NT2/D1 (cell line): ENCODE results near the gene GNG8.
A peak's percentile ranks its signal among the peaks of the same experiment; 100 is the strongest.

Experiments used
- DNase-seq: peaks from one replicate; pipeline ENCODE4 v3.0.0-alpha.2; 2011; ENCODE audit warnings: low read depth, low spot score
- H3K27me3 ChIP-seq: 2 replicates; pipeline ENCODE4 v1.6.0; 2011; ENCODE audit warnings: mild to moderate bottlenecking; ENCODE audit not compliant: insufficient read length, insufficient read depth
- H3K36me3 ChIP-seq: 2 replicates; pipeline ENCODE4 v1.6.1; 2011; ENCODE audit warnings: mild to moderate bottlenecking, low read length, mixed read lengths; ENCODE audit not compliant: insufficient read depth, insufficient read length
- H3K4me1 ChIP-seq: 2 replicates; pipeline ENCODE4 v1.5.1; 2011; ENCODE audit not compliant: insufficient read depth, insufficient read length
- H3K4me3 ChIP-seq: 2 replicates; pipeline ENCODE4 v1.5.1; 2011; ENCODE audit warnings: low read depth; ENCODE audit not compliant: insufficient read length
- H3K9ac ChIP-seq: 2 replicates; pipeline ENCODE4 v1.6.0; 2011; ENCODE audit warnings: low read depth; ENCODE audit not compliant: insufficient read length
- H3K9me3 ChIP-seq: 2 replicates; pipeline ENCODE4 v1.5.1; 2011; ENCODE audit warnings: mild to moderate bottlenecking, low read length; ENCODE audit not compliant: insufficient read depth
- SUZ12 ChIP-seq: IDR thresholded peaks from 2 replicates; pipeline ENCODE4 v1.6.1; 2011; ENCODE audit not compliant: insufficient read length, insufficient read depth; ENCODE audit errors: extremely low read depth
- YY1 ChIP-seq: IDR thresholded peaks from 2 replicates; pipeline ENCODE4 v1.6.1; 2011; ENCODE audit not compliant: insufficient read length, insufficient read depth
- ZNF274 ChIP-seq: IDR thresholded peaks from 2 replicates; pipeline ENCODE4 v1.6.1; 2011; ENCODE audit warnings: mild to moderate bottlenecking, low read depth, low read length

The GNG8 gene

GRCh38 chr19:46661735-46662592 lies 26.0 kb upstream of the GNG8 start:
- no peak for TF ChIP-seq ZNF274
- no peak for TF ChIP-seq SUZ12
- TF ChIP-seq YY1, result no peak
- no peak overlapping the region for H3K4me3 ChIP-seq
- DNase-seq, result peak; percentile 63
- no peaks in the 10 kb centered on the region for H3K27me3 ChIP-seq
- H3K4me1 ChIP-seq, result no peaks in the 10 kb centered on the region
- H3K36me3 ChIP-seq, result no peaks in the 10 kb centered on the region
- H3K9ac ChIP-seq, result no peak overlapping the region
- H3K9me3 ChIP-seq, result no peaks in the 10 kb centered on the region

GRCh38 chr19:46661020-46661731 lies 25.2 kb upstream of the GNG8 start, which contains the start of gene DACT3:
DACT3 (minus strand) TSS chr19:46661182; CDS start chr19:46661064, 118 bp downstream.
- peak within 1 kb of the TSS; percentile 67 for H3K9ac ChIP-seq

GRCh38 chr19:46660551-46661019 lies 24.6 kb upstream of the GNG8 start:
- DNase-seq, result no peak
- no peak for TF ChIP-seq ZNF274
- TF ChIP-seq SUZ12, result no peak
- TF ChIP-seq YY1, result no peak
- peak overlapping the region; percentile 55 for H3K4me3 ChIP-seq
- H3K9me3 ChIP-seq, result no peaks in the 10 kb centered on the region
- H3K36me3 ChIP-seq, result no peaks in the 10 kb centered on the region
- peak overlapping the region; percentile 64 for H3K9ac ChIP-seq
- H3K27me3 ChIP-seq, result no peaks in the 10 kb centered on the region
- no peaks in the 10 kb centered on the region for H3K4me1 ChIP-seq

More at GRCh38 chr19:46661020-46661731, 25.2 kb upstream of the GNG8 start, which contains the start of gene DACT3:
- peak; percentile 97 for DNase-seq
- no peaks in the 10 kb centered on the region for H3K27me3 ChIP-seq
- H3K4me3 ChIP-seq, result peak within 1 kb of the TSS; percentile 55
- no peaks in the 10 kb centered on the region for H3K9me3 ChIP-seq
- no peaks in the 10 kb centered on the region for H3K36me3 ChIP-seq
- no peaks in the 10 kb centered on the region for H3K4me1 ChIP-seq
- no peak for TF ChIP-seq ZNF274
- TF ChIP-seq YY1, result no peak
- no peak for TF ChIP-seq SUZ12

- H3K9me3 ChIP-seq, result no peaks in the 10 kb centered on the region
- H3K4me3 ChIP-seq, result peak overlapping the region; percentile 55
- H3K27me3 ChIP-seq, result no peaks in the 10 kb centered on the region
- DNase-seq, result no peak
- no peak for TF ChIP-seq YY1
- TF ChIP-seq ZNF274, result no peak
- TF ChIP-seq SUZ12, result no peak
- no peaks in the 10 kb centered on the region for H3K4me1 ChIP-seq
- no peaks in the 10 kb centered on the region for H3K36me3 ChIP-seq
- H3K9ac ChIP-seq, result peak overlapping the region; percentile 67
These were observed 24.1 kb upstream of the GNG8 start for GRCh38 chr19:46660008-46660517.

- H3K4me3 ChIP-seq, result peak overlapping the region; percentile 55
- TF ChIP-seq YY1 (no peak), ZNF274 (no peak), SUZ12 (no peak)
- no peaks in the 10 kb centered on the region for H3K9me3 ChIP-seq
- H3K27me3 ChIP-seq, result no peaks in the 10 kb centered on the region
- H3K36me3 ChIP-seq, result no peaks in the 10 kb centered on the region
- H3K4me1 ChIP-seq, result no peaks in the 10 kb centered on the region
- peak overlapping the region; percentile 67 for H3K9ac ChIP-seq
- no peak for DNase-seq
These were observed 23.4 kb upstream of the GNG8 start for GRCh38 chr19:46659151-46660007.

GRCh38 chr19:46656541-46656940 lies 20.5 kb upstream of the GNG8 start:
- DNase-seq, result no peak

More at GRCh38 chr19:46656541-46656940, 20.5 kb upstream of the GNG8 start:
- TF ChIP-seq YY1 (no peak), ZNF274 (no peak), SUZ12 (no peak)
- Histone ChIP-seq H3K36me3 (no peaks in the 10 kb centered on the region), H3K9ac (no peak overlapping the region), H3K9me3 (no peaks in the 10 kb centered on the region), H3K4me1 (no peaks in the 10 kb centered on the region), H3K27me3 (no peaks in the 10 kb centered on the region), H3K4me3 (no peak overlapping the region)
